ENCODE data around the gene SLC19A1.

SLC19A1 gene

GRCh38 chr21:45570071-45570470 lies 27.8 kb upstream of the SLC19A1 start:
- no peak for TF ChIP-seq TEAD4 (IDR thresholded peaks at IDR 0.05)
- no peak for TF ChIP-seq EGR1 (IDR thresholded peaks at IDR 0.05)
- TF ChIP-seq REST (IDR thresholded peaks at IDR 0.05; ENCODE audit: low read depth), result no peak
- TF ChIP-seq NFIC (IDR thresholded peaks at IDR 0.05), result no peak
- no peak for TF ChIP-seq MAX (IDR thresholded peaks at IDR 0.05)
- TF ChIP-seq FOXM1 (IDR thresholded peaks at IDR 0.05; ENCODE audit: borderline replicate concordance, low read depth), result no peak
- no peak for TF ChIP-seq EP300 (IDR thresholded peaks at IDR 0.05; ENCODE audit: borderline replicate concordance)
- TF ChIP-seq TCF12 (IDR thresholded peaks at IDR 0.05; ENCODE audit: low read depth), result no peak
- no peak for TF ChIP-seq ZBTB7A (IDR thresholded peaks at IDR 0.05; ENCODE audit: low read depth)
- no peak for TF ChIP-seq YY1 (IDR thresholded peaks at IDR 0.05; ENCODE audit: low read depth)
- no peak for TF ChIP-seq CEBPB (IDR thresholded peaks at IDR 0.05)
- TF ChIP-seq CREB1 (IDR thresholded peaks at IDR 0.05; ENCODE audit: low read depth), result no peak
- TF ChIP-seq TAF1 (IDR thresholded peaks at IDR 0.05; ENCODE audit: low read depth), result no peak
- no peak for TF ChIP-seq RAD21 (IDR thresholded peaks at IDR 0.05; ENCODE audit: low read depth)
- no peak for TF ChIP-seq USF1 (IDR thresholded peaks at IDR 0.05)

GRCh38 chr21:45568383-45568782 lies 26.1 kb upstream of the SLC19A1 start:
- TF ChIP-seq REST (IDR thresholded peaks at IDR 0.05; ENCODE audit: low read depth), result no peak
- TF ChIP-seq CREB1 (IDR thresholded peaks at IDR 0.05; ENCODE audit: low read depth), result no peak
- no peak for TF ChIP-seq NFIC (IDR thresholded peaks at IDR 0.05)
- no peak for TF ChIP-seq USF1 (IDR thresholded peaks at IDR 0.05)
- TF ChIP-seq EP300 (IDR thresholded peaks at IDR 0.05; ENCODE audit: borderline replicate concordance), result no peak
- TF ChIP-seq FOXM1 (IDR thresholded peaks at IDR 0.05; ENCODE audit: borderline replicate concordance, low read depth), result no peak
- TF ChIP-seq YY1 (IDR thresholded peaks at IDR 0.05; ENCODE audit: low read depth), result no peak
- no peak for TF ChIP-seq TEAD4 (IDR thresholded peaks at IDR 0.05)
- no peak for TF ChIP-seq RAD21 (IDR thresholded peaks at IDR 0.05; ENCODE audit: low read depth)
- TF ChIP-seq ZBTB7A (IDR thresholded peaks at IDR 0.05; ENCODE audit: low read depth), result no peak
- TF ChIP-seq EGR1 (IDR thresholded peaks at IDR 0.05), result no peak
- TF ChIP-seq TAF1 (IDR thresholded peaks at IDR 0.05; ENCODE audit: low read depth), result no peak
- TF ChIP-seq MAX (IDR thresholded peaks at IDR 0.05), result no peak
- TF ChIP-seq TCF12 (IDR thresholded peaks at IDR 0.05; ENCODE audit: low read depth), result no peak

- 0 out of 2 replicates have a peak, but pooled peaks have one; percentile 8 for TF ChIP-seq TEAD4 (IDR thresholded peaks at IDR 0.05)
- no peak for TF ChIP-seq FOXM1 (IDR thresholded peaks at IDR 0.05; ENCODE audit: borderline replicate concordance, low read depth)
- TF ChIP-seq CREB1 (IDR thresholded peaks at IDR 0.05; ENCODE audit: low read depth), result no peak
Observed at GRCh38 chr21:45562965-45563364, 20.7 kb upstream of the SLC19A1 start.

- no peak for TF ChIP-seq MAX (IDR thresholded peaks at IDR 0.05)
- no peak for TF ChIP-seq USF1 (IDR thresholded peaks at IDR 0.05)
- TF ChIP-seq CEBPB (IDR thresholded peaks at IDR 0.05), result no peak
- no peak for TF ChIP-seq RAD21 (IDR thresholded peaks at IDR 0.05; ENCODE audit: low read depth)
- TF ChIP-seq ZBTB7A (IDR thresholded peaks at IDR 0.05; ENCODE audit: low read depth), result no peak
- no peak for TF ChIP-seq NFIC (IDR thresholded peaks at IDR 0.05)
- TF ChIP-seq TEAD4 (IDR thresholded peaks at IDR 0.05), result no peak
- no peak for TF ChIP-seq TAF1 (IDR thresholded peaks at IDR 0.05; ENCODE audit: low read depth)
- TF ChIP-seq YY1 (IDR thresholded peaks at IDR 0.05; ENCODE audit: low read depth), result no peak
- no peak for TF ChIP-seq TCF12 (IDR thresholded peaks at IDR 0.05; ENCODE audit: low read depth)
- TF ChIP-seq FOXM1 (IDR thresholded peaks at IDR 0.05; ENCODE audit: borderline replicate concordance, low read depth), result no peak
- no peak for TF ChIP-seq EGR1 (IDR thresholded peaks at IDR 0.05)
- TF ChIP-seq EP300 (IDR thresholded peaks at IDR 0.05; ENCODE audit: borderline replicate concordance), result no peak
- TF ChIP-seq REST (IDR thresholded peaks at IDR 0.05; ENCODE audit: low read depth), result no peak
- TF ChIP-seq CREB1 (IDR thresholded peaks at IDR 0.05; ENCODE audit: low read depth), result no peak
Observed at GRCh38 chr21:45562402-45562801, 20.2 kb upstream of the SLC19A1 start.

Data from Ishikawa (cell line).